Anterior cingulate cortex (tissue), 58 donors: ENCODE results near the gene STARD10.

Source experiments
- DNase-seq, 58 donors: peaks; one replicate each; lab custom pipeline; 2025; lab: John Stamatoyannopoulos, UW

STARD10 gene

GRCh38 chr11:72716788-72717435 lies 76.9 kb downstream of the STARD10 start:
- DNase-seq: no peak

- DNase-seq: peak in 36 of 58 donors; percentile 12 to 88 (median 50)
Measured at GRCh38 chr11:72716290-72716689, 77.6 kb downstream of the STARD10 start.

- DNase-seq: no peak
Measured at GRCh38 chr11:72712841-72713240, 81.0 kb downstream of the STARD10 start.

- DNase-seq: peak in 42 of 58 donors; percentile 15 to 77 (median 48)
Measured at GRCh38 chr11:72712168-72712751, 81.6 kb downstream of the STARD10 start.

- DNase-seq: no peak
Measured at GRCh38 chr11:72711141-72711540, 82.7 kb downstream of the STARD10 start.

GRCh38 chr11:72710278-72710677 lies 83.6 kb downstream of the STARD10 start:
- no peak for DNase-seq

GRCh38 chr11:72709478-72710238 lies 84.2 kb downstream of the STARD10 start:
- no peak for DNase-seq

GRCh38 chr11:72707032-72707431 lies 86.8 kb downstream of the STARD10 start:
- DNase-seq: no peak

- no peak for DNase-seq
Measured at GRCh38 chr11:72706579-72706978, 87.3 kb downstream of the STARD10 start.

- no peak for DNase-seq
Measured at GRCh38 chr11:72705442-72706365, 88.1 kb downstream of the STARD10 start.

GRCh38 chr11:72704783-72705265 lies 89.0 kb downstream of the STARD10 start:
- DNase-seq: no peak
